NOMO-1 (cell line): Measurements from ENCODE around the gene MS4A1.
"Not testable (repeated sequence)": the region's sequence is repeated elsewhere in the genome, so short reads cannot be mapped to it uniquely, and the experiment has no call there.

Experiments used
- DNase-seq, 2 experiments: peaks; one replicate each; lab custom pipeline; 2025; ENCODE audit not compliant: unreplicated experiment in 2 of 2; lab: John Stamatoyannopoulos, UW

MS4A1 gene

DNA sequence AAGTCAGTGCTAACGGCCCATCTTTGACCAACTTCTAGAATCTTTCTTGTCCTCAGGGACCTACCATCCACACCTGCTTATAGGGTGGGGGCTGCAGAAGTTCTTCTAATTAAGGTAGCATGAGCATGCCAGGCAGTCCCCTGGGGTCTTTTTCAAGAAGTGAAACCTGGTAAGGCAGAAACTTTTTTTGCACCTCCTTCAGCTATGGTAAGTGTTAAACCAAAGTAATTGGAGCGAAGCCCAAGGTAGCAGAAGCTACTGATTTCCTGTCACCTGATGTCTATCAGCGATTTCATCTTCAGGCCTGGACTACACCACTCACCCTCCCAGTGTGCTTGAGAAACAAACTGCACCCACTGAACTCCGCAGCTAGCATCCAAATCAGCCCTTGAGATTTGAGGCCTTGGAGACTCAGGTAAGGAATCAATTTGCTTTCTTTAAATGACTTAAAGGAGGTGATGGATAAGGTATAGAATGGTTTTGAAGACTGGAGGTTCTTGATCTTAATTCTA lies at the start of gene MS4A1:
Gene MS4A1, plus strand, starts transcription at position 317 of the 512 bp plus-strand sequence. CDS start 6,528 bp downstream, outside the sequence.
- no peak for DNase-seq

DNA sequence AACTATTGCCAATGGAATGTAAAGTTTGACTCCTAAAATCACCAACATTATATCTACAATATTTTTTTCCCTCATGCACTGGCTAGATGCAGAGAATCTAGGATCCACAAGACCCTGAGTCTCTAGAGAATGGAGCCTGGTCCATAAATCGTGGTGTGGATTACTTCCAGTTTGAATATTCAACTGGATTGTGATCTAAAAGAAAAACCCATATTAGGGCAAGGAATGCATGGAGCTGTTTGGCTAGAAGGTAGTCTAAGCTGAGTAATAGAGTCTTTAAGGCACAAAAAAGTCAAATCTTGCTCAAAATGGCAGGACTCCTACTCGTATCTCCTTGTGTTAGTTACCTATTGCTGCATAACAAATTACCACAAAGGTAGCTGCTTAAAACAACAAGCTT lies 35.6 kb upstream of the MS4A1 start:
- no peak for DNase-seq

DNA sequence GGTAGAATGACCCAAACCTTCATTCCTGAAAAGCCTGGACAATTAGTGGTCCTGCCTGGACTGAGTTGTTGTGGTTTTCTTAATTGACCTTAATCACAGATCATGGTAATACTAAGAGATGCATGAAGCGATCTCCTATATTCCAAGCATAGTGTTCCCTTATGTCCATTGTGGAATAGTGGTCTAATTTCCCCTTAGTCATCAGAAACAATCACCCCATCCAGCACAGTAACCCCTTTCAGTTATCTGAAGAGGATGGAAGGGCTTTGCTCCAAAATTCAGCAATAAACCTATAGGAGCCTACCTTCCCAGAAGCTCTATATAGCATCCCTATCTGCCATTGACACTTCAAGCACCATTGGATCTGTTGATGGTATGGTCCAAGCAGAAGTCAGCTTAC lies 33.0 kb upstream of the MS4A1 start:
- DNase-seq: no peak

DNA sequence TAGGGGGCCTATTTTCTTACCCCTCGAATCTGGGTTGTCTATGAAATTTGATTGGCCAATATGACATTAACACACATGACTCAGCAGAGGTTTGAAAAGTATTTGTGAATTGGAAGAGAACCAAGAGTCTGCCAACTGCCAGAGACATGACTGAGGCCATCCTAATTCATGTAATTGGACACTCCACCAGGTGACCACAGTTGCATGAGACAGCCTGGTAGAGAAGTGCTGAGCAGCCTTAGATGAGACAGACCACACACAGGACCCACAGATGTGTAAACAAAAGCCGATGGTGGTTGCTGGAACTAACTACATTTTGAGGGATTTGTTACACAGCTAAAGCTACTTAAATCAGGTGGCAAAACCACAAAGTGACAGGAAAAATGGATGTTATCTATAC lies 27.1 kb upstream of the MS4A1 start:
- DNase-seq: peak in 1 of 2 experiments; percentile 55

DNA sequence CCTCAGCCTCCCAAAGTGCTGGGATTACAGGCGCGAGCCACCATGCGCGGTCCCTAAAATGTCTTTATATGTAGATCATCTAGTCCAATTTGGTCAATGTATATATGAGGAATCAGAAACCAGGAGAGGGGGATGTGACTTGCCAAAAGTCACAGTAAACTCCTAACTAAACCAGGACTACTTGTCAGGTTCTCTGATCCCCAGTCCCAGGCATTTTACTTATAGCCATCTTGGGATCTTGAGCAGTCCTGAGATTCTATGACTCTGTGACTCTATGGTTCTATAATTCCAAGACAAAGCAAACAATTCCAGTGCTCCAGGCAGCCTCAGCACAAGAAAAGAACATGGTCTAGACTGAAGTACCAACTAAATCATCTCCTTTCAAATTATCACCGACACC lies 26.4 kb upstream of the MS4A1 start, which contains the start of gene MS4A5:
Gene MS4A5, plus strand, starts transcription at position 301 of the 400 bp plus-strand sequence. CDS start 103 bp downstream, outside the sequence.
- DNase-seq: no peak

DNA sequence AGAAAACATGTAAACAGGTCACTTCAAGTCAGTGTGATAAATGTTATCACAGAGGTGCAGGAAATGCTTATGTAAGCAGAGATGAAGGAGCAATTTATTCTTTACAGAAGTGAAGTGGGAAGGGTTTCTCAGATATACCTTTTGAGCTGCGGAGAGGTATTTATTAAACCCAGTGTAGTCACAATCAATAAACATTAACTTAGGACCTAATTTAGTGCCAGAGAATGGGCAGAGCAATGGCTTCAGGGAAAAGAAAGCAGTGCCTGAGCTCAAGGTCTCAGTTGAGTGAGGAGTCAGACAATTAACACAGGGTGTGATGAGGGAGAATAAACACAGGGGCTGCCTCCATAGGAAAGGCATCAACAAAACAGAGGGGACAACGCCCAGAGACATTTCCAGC lies 24.4 kb upstream of the MS4A1 start:
- DNase-seq: no peak

DNA sequence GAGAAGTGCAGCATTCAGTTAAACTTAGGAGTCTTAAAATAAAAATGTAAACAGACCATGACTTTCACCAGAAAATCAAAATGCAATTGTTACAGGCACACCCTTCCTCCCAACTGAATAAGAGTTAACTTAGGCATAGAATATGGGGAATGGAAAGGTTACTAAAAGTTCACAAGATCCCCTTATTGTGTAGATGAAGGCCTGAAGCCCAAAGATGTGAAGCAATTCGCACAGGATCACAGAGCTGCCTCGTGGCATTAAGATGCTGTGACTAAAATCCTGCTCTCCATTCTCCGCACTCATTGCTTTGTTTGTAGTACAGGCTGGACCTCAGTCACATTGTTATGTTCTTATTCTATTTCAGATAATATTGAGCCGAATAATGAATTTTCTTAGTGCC lies 22.2 kb upstream of the MS4A1 start:
- DNase-seq: no peak

DNA sequence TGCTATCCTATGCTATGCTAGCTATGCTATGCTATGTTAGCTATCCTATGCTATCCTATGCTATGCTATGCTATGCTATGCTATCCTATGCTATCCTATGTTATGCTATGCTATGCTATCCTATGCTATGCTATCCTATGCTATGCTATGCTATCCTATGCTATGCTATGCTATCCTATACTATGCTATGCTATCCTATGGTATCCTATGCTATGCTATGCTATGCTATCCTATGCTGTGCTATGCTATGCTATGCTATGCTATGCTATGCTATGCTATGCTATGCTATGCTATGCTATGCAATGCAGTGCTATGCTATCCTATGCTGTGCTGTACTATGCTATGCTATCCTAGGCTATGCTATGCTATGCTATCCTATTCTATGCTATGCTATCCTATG lies 8.6 kb upstream of the MS4A1 start:
- DNase-seq: no peak

DNA sequence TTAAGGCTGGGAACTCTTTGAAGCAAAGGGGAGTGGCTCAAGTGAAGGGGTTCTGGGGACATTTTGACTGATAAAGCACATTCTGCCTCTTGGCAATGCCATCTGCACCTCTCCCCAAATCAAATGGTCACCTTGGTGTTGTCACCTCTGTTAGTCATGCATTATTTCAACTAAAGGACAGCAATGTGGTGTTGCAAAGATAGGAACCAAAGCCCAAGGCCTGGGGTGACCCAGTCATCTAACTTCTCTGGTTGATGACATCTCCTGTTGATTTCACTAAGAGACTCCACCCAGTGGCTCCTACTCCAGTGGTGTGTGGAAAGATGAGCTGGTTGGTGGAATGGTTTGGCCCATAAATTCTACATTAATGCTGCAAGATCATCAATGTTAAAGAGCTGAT lies 7.8 kb upstream of the MS4A1 start:
- DNase-seq: no peak

DNA sequence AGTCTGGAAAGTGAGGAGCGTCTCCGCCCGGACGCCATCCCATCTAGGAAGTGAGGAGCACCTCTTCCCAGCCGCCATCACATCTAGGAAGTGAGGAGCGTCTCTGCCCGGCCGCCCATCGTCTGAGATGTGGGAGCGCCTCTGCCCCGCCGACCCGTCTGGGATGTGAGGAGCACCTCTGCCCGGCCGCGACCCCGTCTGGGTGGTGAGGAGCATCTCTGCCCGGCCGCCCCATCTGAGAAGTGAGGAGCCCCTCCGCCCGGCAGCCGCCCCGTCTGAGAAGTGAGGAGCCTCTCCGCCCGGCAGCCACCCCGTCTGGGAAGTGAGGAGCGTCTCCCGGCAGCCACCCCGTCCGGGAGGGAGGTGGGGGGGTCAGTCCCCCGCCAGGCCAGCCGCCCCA lies 4.5 kb upstream of the MS4A1 start:
- not testable (repeated sequence) for DNase-seq

DNA sequence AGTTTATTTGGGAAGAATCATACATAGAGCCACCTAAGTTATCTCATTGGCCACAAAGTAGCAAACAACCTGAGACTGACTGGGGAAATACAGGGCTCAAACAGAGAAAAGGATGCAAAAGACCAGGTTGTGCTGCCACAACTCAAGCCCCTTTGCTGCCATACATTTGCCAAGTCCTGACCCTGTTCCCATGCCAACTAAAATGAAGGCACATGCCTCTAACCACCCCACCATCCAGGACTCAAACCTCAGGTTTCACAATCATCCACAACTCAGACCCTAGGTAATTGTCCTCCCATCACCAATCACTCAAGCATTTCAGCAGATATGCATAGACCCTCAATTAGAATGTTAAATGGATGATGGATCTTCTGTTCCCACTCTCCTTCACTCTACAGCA lies 1.4 kb upstream of the MS4A1 start:
- DNase-seq: no peak

DNA sequence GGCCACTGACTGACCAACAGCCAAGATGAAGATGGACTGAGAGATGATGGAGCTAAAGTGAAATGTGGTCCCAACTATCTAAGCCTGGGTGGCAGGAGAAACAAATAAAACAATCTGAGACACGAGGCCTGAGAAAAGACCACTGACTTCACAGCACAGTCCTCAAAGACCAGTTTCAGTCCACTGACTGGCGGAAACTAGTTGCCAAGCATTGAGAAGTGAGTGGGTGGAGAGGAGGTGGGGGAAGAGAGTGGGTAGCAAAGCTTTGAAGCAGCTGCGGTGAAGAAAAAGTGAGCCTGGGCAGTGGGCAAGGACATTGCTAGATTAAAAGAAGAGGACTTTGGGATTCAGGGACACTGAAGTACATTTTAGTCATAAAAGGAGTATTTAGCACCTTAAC lies 1.9 kb downstream of the MS4A1 start:
- DNase-seq: no peak

DNA sequence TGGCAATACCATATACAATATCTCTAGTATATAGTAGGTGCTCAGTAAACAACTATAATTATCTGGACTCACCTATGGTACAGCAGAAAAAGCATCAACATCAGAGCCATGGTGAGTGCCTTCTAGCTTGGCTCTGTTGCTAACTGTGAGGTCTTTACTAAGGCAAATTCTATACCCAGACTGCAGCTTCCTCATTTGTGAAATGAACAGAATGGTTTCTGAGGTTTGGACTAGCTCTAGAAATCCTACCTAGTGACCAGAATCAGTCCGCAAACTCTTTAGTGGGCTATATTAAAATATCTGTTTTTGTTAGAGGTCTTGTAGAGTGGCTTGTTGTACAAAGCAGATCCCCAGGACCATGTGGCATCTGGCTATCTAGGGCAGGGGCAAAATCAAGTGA lies 3.7 kb downstream of the MS4A1 start:
- DNase-seq: no peak

DNA sequence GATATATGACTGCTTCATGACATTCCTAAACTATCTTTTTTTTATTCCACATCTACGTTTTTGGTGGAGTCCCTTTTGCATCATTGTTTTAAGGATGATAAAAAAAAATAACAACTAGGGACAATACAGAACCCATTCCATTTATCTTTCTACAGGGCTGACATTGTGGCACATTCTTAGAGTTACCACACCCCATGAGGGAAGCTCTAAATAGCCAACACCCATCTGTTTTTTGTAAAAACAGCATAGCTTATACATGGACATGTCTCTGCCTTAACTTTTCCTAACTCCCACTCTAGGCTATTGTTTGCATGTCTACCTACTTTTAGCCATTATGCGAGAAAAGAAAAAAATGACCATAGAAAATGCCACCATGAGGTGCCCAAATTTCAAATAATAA lies 13.2 kb downstream of the MS4A1 start:
- DNase-seq: no peak

DNA sequence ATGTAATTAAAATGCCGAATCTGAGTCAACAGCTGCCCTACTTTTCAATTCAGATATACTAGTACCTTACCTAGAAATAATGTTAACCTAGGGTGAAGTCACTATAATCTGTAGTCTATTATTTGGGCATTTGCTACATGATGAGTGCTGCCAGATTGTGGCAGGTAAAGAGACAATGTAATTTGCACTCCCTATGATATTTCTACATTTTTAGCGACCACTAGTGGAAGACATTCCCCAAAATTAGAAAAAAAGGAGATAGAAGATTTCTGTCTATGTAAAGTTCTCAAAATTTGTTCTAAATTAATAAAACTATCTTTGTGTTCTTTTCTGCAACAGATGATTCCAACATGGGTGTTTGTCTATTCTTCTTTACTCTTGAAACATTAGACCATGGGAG lies 14.1 kb downstream of the MS4A1 start:
- DNase-seq: no peak

DNA sequence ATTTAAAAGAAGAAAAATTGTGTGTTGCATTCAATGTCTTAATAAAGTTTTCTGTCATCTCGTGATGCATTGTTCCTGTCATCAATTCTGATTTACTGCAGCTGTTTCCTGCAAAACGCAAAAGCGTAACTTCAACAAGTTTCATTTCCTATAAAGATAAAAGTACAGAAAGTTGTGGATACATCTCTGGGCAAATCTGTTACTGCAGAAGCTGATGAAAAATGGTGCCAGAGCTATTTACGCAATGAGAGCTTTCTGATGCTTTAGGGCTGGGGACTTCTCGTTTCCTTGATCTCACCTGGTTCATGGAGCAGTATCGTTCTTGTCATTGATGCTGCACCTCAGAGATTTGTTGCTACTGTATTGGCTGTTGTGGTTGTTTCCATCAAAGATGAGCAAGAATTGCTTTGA lies 21.4 kb downstream of the MS4A1 start:
- peak; percentile 85 to 96 for DNase-seq

DNA sequence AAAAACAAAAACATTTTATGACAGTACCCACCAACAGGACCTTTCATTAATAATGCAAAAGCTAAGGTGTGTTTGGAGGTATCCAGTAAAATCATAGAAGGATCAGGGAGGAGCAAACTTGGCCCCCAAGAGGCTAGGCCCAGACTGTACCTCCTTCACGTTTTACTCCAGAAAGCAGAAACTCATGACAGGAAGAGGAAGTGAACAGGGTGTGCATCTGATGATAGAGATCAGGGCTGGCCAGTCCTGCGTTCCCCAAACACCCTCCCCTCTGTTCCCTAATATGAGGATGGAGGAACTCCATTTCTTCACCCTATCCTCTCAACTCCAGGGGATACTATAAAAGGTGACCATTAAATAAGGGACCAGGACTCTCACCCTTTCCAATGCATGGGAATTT lies 26.7 kb downstream of the MS4A1 start:
- DNase-seq: peak; percentile 54 to 62

DNA sequence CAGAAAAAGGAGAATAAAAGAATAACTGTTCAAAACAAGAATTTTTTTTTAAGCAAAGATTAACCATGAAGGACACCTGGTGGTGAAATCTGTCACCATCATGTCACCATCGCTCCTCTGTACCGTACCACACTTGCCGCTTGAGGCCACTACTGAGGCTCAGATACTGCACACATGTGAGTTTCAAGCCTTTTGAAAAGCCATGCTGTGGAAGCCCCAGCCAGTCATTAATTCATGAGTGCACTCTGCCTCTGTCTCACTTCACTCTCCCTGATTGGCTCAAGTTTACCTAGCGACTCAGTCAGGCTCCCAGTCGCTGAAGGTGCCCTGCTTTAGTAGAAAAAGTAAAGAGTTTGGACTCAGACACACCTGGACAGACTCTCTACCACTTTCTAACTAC lies 30.3 kb downstream of the MS4A1 start:
- peak; percentile 79 to 91 for DNase-seq

DNA sequence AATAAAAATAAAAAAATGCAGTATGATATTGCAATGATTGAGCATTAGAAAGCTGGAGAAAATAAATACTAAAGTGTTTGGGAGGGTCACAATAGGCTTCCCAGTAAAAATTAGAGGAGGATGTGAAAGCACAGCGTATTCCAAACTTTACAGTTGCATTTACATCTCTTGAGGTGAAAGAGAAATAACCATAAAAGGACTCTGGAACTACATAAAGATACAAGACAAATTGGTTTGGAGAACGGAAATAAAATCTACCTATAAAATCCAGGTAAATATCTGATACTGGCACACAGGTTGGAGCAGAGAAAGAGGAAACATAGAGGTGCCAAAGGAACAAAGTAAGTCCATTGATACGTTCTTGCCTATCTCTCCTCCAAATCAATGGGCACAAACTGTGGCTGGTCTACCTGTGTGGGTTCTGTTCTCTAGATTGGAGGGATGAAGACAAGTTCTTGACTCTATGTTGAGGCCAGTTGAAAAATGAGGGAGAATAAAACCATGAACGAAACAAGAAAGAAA lies 36.9 kb downstream of the MS4A1 start, which contains the start of gene MS4A12:
Gene MS4A12, plus strand, starts transcription at position 291 of the 522 bp plus-strand sequence. CDS start 4,541 bp downstream, outside the sequence.
- no peak for DNase-seq

DNA sequence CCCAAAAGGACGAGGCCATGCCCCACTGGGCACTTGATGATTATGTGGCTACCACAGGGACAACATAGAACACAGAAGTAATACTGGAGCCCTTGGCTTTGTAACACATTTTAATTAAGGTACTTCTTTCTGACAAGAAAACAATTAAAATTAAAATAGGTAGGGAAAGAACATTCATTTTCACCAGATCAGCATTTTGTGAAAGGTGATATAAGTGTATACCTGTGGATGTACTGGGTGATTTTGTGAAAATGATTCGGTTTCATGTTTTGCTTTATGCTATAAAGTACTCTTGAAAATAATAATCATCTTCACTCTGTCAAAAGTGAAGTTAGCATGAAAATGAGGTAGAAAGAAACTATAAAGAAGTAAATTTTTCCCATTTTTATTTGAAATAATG lies 37.8 kb downstream of the MS4A1 start:
- no peak for DNase-seq

DNA sequence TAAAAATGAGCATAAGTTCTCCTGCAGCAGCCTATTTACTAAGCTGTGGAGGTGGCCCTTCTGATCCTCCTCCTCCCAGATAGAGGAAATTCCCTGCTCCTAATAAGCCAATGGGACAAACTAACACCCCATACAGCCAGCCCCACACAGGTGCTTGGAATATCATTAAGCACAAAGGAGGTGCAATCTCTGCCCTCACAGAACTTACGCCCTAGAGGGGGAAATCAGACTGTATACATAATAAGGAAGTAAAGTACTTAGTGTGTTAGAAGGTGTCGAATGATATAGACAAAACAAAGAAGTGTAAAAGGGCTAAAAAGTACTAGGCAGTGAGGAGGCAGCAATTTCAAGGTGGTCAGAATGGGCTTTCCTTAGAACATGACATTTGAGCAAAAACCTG lies 42.8 kb downstream of the MS4A1 start:
- DNase-seq: peak in 1 of 2 experiments; percentile 54

DNA sequence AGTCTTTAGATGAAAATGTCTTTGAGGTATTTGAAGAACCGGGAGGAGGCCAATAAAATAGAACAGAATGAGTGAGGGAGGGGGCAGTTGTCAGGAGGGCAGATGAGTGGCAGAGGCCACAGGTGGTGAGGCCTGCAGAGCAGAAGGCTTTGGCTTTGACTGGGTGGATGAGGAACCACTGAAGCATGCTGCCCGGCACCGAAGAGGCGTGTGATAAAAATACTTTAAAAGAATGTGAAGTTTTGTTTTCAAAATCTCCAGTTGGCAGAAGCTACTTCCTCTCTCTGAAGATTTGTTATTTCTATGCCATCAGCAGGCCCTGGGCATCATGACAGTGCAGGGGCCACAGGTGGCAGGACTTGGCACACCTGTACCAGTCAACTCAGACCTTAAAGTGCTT lies 43.2 kb downstream of the MS4A1 start:
- peak; percentile 16 to 48 for DNase-seq
